GM18858 (cell line): ENCODE results near the gene CD79B.

ENCODE experiments used
- ATAC-seq: cut with Tn5 transposase; IDR thresholded peaks from one replicate; pipeline ENCODE4 v1.9.1; 2021; ENCODE audit not compliant: unreplicated experiment

CD79B gene

GRCh38 chr17:63954402-63955063, 22.4 kb upstream of the CD79B start:
- no peak for ATAC-seq

GRCh38 chr17:63950940-63951907, 19.1 kb upstream of the CD79B start:
- ATAC-seq = no peak

- ATAC-seq = no peak
Measured at GRCh38 chr17:63949576-63950250, 17.6 kb upstream of the CD79B start.

- no peak for ATAC-seq
Measured at GRCh38 chr17:63948521-63948920, 16.4 kb upstream of the CD79B start.

- ATAC-seq = no peak
Measured at GRCh38 chr17:63947711-63948330, 15.7 kb upstream of the CD79B start.

- no peak for ATAC-seq
Measured at GRCh38 chr17:63946440-63947363, 14.6 kb upstream of the CD79B start.

- no peak for ATAC-seq
Measured at GRCh38 chr17:63945784-63946439, 13.8 kb upstream of the CD79B start.

- ATAC-seq = no peak
Measured at GRCh38 chr17:63944736-63945499, 12.8 kb upstream of the CD79B start.

- ATAC-seq = no peak
Measured at GRCh38 chr17:63943745-63944144, 11.6 kb upstream of the CD79B start.

GRCh38 chr17:63942309-63942985, 10.3 kb upstream of the CD79B start:
- ATAC-seq = no peak

- no peak for ATAC-seq
Measured at GRCh38 chr17:63941751-63942150, 9.6 kb upstream of the CD79B start.

GRCh38 chr17:63941162-63941561, 9.0 kb upstream of the CD79B start:
- ATAC-seq = no peak

GRCh38 chr17:63940584-63940983, 8.5 kb upstream of the CD79B start:
- no peak for ATAC-seq

- ATAC-seq = no peak
Measured at GRCh38 chr17:63939884-63940283, 7.8 kb upstream of the CD79B start.

GRCh38 chr17:63939401-63939800, 7.3 kb upstream of the CD79B start:
- ATAC-seq = no peak

- ATAC-seq = no peak
Measured at GRCh38 chr17:63937920-63938319, 5.8 kb upstream of the CD79B start.

GRCh38 chr17:63937319-63937718, 5.2 kb upstream of the CD79B start:
- ATAC-seq = no peak
